ENCODE results near the gene HEATR5A. TPM values are rescaled to one million over a fixed set of nuclear protein-coding genes. Genes with fewer than 3 reads are reported as not detected.
"Not testable (repeated sequence)": the region's sequence is repeated elsewhere in the genome, so short reads cannot be mapped to it uniquely, and the experiment has no call there.

Gene HEATR5A
- total and polyA plus RNA-seq, 8 donors, result 3.6 to 92.8 (median 20.7) TPM

- H3K27me3 ChIP-seq, result no peaks in the 10 kb centered on the region
- H3K36me3 ChIP-seq, result no peaks in the 10 kb centered on the region
- intact Hi-C loops (cut with DNase I; ENCODE audit: low total_unique reads), result no loop called here
- H3K27ac ChIP-seq, result peak overlapping the region in 2 of 5 donors; percentile 51 to 69
- no peak overlapping the region for H3K4me3 ChIP-seq
- peaks cover 4 to 22% (median 14%) of the 10 kb centered on the region in 4 donors for H3K4me1 ChIP-seq
- DNase-seq, result no peak
- WGBS, 5 donors, result 85 to 93% (median 92%) methylated on average over 5 of the region's 5 CpGs
- H3K9me3 ChIP-seq, result no peaks in the 10 kb centered on the region
- no peak for TF ChIP-seq POLR2A (IDR thresholded peaks at IDR 0.05)
- TF ChIP-seq EP300 (IDR thresholded peaks at IDR 0.05), result no peak
- no peak for TF ChIP-seq CTCF (IDR thresholded peaks at IDR 0.05)
- no peak for TF ChIP-seq POLR2AphosphoS5 (IDR thresholded peaks at IDR 0.05)
These were observed 163.7 kb downstream of the HEATR5A start for GRCh38 chr14:31256534-31257243.

GRCh38 chr14:31255918-31256317 lies 164.4 kb downstream of the HEATR5A start:
- DNase-seq; H3K27ac ChIP-seq; intact Hi-C loops (cut with DNase I; ENCODE audit: low total_unique reads); H3K9me3 ChIP-seq; H3K4me3 ChIP-seq; H3K36me3 ChIP-seq; H3K27me3 ChIP-seq: not testable (repeated sequence)
- WGBS, 5 donors, result 92 to 100% (median 93%) methylated on average over 4 of the region's 4 CpGs
- peaks cover 7 to 18% (median 10%) of the 10 kb centered on the region in 4 donors for H3K4me1 ChIP-seq

- Histone ChIP-seq H3K9me3 (no peaks in the 10 kb centered on the region), H3K27me3 (no peaks in the 10 kb centered on the region), H3K4me3 (no peak overlapping the region), H3K36me3 (no peaks in the 10 kb centered on the region), H3K4me1 (peaks cover 7 to 18% (median 10%) of the 10 kb centered on the region in 4 donors), H3K27ac (no peak overlapping the region)
- WGBS, 5 donors, result 89 to 96% (median 92%) methylated on average over 2 of the region's 2 CpGs
- TF ChIP-seq EP300 (IDR thresholded peaks at IDR 0.05), result no peak
- intact Hi-C loops (cut with DNase I; ENCODE audit: low total_unique reads), result no loop called here
- no peak for DNase-seq
These were observed 165.1 kb downstream of the HEATR5A start for GRCh38 chr14:31255286-31255685.

- intact Hi-C loops (cut with DNase I; ENCODE audit: low total_unique reads), result no loop called here
- H3K9me3 ChIP-seq, result no peaks in the 10 kb centered on the region
- H3K27ac ChIP-seq, result no peak overlapping the region
- no peaks in the 10 kb centered on the region for H3K27me3 ChIP-seq
- H3K4me1 ChIP-seq, result peaks cover 7 to 18% (median 10%) of the 10 kb centered on the region in 4 donors
- TF ChIP-seq POLR2AphosphoS5 (IDR thresholded peaks at IDR 0.05), result no peak
- no peak for TF ChIP-seq POLR2A (IDR thresholded peaks at IDR 0.05)
- TF ChIP-seq CTCF (IDR thresholded peaks at IDR 0.05), result no peak
- TF ChIP-seq EP300 (IDR thresholded peaks at IDR 0.05), result no peak
- H3K36me3 ChIP-seq, result no peaks in the 10 kb centered on the region
- no peak for DNase-seq
- no peak overlapping the region for H3K4me3 ChIP-seq
- 92 to 93% (median 93%) methylated on average over 9 of the region's 9 CpGs for WGBS, 5 donors
These were observed 166.4 kb downstream of the HEATR5A start for GRCh38 chr14:31253746-31254471.

- no peak for DNase-seq
- H3K27ac ChIP-seq, result peak overlapping the region in 1 of 5 donors; percentile 20
- no peaks in the 10 kb centered on the region for H3K36me3 ChIP-seq
These were observed 167.5 kb downstream of the HEATR5A start for GRCh38 chr14:31252865-31253264.

More at GRCh38 chr14:31252865-31253264, 167.5 kb downstream of the HEATR5A start:
- Histone ChIP-seq H3K4me3 (no peak overlapping the region), H3K4me1 (peaks cover 6 to 13% (median 10%) of the 10 kb centered on the region in 4 donors), H3K27me3 (no peaks in the 10 kb centered on the region), H3K9me3 (no peaks in the 10 kb centered on the region)
- 62 to 85% (median 75%) methylated on average over 1 of the region's 1 CpG for WGBS, 5 donors
- TF ChIP-seq CTCF (IDR thresholded peaks at IDR 0.05), result no peak
- no peak for TF ChIP-seq POLR2AphosphoS5 (IDR thresholded peaks at IDR 0.05)
- TF ChIP-seq POLR2A (IDR thresholded peaks at IDR 0.05), result no peak
- TF ChIP-seq EP300 (IDR thresholded peaks at IDR 0.05), result no peak
- intact Hi-C loops (cut with DNase I; ENCODE audit: low total_unique reads), result no loop called here
